SJCRH30 (cell line): ENCODE data around the gene FAM177B. TPM values are rescaled to one million over a fixed set of nuclear protein-coding genes. Genes with fewer than 3 reads are reported as not detected.

ENCODE experiments used
- DNase-seq, 2 experiments: peaks; one replicate each; pipeline ENCODE4 v3.0.0-alpha.2; 2015 to 2020
- H3K27ac ChIP-seq: fragments of 250-450 bp; sonication (Bioruptor Pico); 2 replicates; pipeline ENCODE4 v1.5.1; 2020; ENCODE audit warnings: mild to moderate bottlenecking, moderate library complexity
- H3K27me3 ChIP-seq: fragments of 250-450 bp; sonication (Bioruptor Pico); 2 replicates; pipeline ENCODE4 v1.5.1; 2020; ENCODE audit warnings: mild to moderate bottlenecking, moderate library complexity
- H3K36me3 ChIP-seq: fragments of 250-450 bp; sonication (Bioruptor Pico); 2 replicates; pipeline ENCODE4 v1.5.1; 2020; ENCODE audit warnings: mild to moderate bottlenecking, moderate library complexity
- H3K4me1 ChIP-seq: fragments of 250-450 bp; sonication (Bioruptor Pico); 2 replicates; pipeline ENCODE4 v1.5.1; 2020; ENCODE audit warnings: mild to moderate bottlenecking, moderate library complexity
- H3K4me3 ChIP-seq: fragments of 250-450 bp; sonication (Bioruptor Pico); 2 replicates; pipeline ENCODE4 v1.5.1; 2020; ENCODE audit warnings: mild to moderate bottlenecking, moderate library complexity
- H3K9me3 ChIP-seq: fragments of 250-450 bp; sonication (Bioruptor Pico); replicated peaks from 2 replicates; pipeline ENCODE4 v1.5.1; 2020; ENCODE audit warnings: mild to moderate bottlenecking, moderate library complexity
- total RNA-seq: library from RNA; depleted of rRNA; stranded (reverse); fragments of >200 nt; shearing (Covaris generic); gene quantifications from 2 replicates; pipeline ENCODE4 v1.2.3, GENCODE V29; 2014; rRNA removed

The FAM177B gene
- not detected in 2 replicates for total RNA-seq

DNA sequence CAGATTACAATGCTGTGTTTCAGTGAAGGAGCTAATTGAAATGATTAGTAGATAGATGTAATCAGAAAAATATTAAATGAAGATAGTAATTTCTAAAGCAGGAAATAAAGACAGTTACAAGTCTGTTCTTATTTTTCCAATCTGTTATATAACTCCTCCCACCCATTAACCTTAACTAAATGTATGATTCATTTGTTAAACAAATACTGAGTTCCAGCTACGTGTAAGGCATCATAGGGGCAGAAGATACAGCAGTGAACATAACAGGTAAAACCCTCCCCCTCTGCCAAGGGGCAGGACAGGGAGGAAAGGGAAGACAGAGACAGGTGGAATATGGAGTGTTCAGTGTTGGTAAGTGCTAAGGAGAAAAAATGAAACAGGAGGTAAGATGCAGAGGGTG is at the start of gene FAM177B:
TSS of gene FAM177B (plus strand) at position 231 of the 400 bp plus-strand sequence. CDS start 9,344 bp downstream, outside the sequence.
- no peaks in the 10 kb centered on the region for H3K9me3 ChIP-seq
- no peak within 1 kb of the TSS for H3K4me3 ChIP-seq
- no peaks in the 10 kb centered on the region for H3K4me1 ChIP-seq
- no peak within 1 kb of the TSS for H3K27ac ChIP-seq
- peaks cover 26% of the 10 kb centered on the region for H3K36me3 ChIP-seq
- no peak for DNase-seq
- no peaks in the 10 kb centered on the region for H3K27me3 ChIP-seq

DNA sequence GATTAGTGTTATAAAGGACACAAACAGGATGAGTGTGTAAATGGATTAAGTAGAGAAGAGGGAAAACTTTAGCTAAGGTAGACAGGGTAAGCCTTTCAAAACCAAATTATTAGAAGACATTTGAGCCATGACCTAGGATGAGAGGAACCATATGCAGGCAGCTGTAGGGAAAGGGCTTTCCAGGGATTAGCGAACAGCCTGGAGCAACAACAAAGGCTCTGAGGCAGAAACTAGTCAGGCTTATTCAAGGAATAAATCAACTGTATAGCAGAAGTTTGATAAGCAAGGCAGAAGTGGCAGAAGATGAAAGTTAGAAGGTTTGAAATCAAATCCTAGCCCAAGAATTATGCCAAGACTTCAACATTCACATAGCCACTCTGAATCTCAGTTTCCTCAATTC is 46.0 kb upstream of the FAM177B start:
- peaks cover 9% of the 10 kb centered on the region for H3K4me1 ChIP-seq
- H3K9me3 ChIP-seq: no peaks in the 10 kb centered on the region
- peak; percentile 45 to 76 for DNase-seq
- H3K27ac ChIP-seq: no peak overlapping the region
- H3K4me3 ChIP-seq: no peak overlapping the region
- H3K27me3 ChIP-seq: no peaks in the 10 kb centered on the region
- peaks cover 40% of the 10 kb centered on the region for H3K36me3 ChIP-seq

DNA sequence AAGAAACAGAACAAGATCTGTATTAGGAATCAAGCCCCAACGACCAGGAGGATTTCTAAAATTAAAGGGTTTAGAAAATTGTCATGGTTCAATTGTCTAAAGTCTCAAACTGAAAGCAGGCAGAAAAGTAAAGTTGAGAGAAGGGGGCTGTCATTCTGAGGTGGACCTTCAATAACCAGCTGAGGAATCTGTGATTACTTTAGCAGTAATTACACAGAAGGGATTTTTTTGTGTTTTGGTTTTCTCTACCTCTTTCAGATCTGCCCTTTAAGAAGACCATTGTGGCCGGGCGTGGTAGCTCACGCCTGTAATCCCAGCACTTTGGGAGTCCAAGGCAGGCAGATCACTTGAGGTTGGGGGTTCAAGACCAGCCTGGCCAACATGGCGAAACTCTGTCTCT is 42.1 kb upstream of the FAM177B start:
- peaks cover 34% of the 10 kb centered on the region for H3K36me3 ChIP-seq
- H3K27ac ChIP-seq: no peak overlapping the region
- H3K27me3 ChIP-seq: no peaks in the 10 kb centered on the region
- no peak overlapping the region for H3K4me3 ChIP-seq
- no peak for DNase-seq
- no peaks in the 10 kb centered on the region for H3K9me3 ChIP-seq
- H3K4me1 ChIP-seq: peaks cover 9% of the 10 kb centered on the region

DNA sequence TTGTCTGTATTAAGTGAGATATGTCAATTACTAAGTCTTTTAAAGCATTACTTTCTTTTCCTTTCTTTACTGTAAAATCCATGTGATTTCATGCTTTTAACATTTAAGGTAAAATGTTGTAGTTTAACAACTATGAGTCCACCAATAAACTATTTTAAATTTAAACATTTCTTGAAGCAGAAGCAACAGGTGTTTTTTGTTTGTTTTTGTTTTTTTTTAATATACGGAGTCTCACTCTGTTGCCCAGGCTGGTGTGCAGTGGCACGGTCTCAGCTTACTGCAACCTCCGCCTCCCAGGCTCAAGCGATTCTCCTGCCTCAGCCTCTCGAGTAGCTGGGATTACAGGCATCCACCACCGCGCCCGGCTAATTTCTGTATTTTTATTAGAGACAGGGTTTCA is 40.3 kb upstream of the FAM177B start:
- Histone ChIP-seq H3K36me3 (peaks cover 43% of the 10 kb centered on the region), H3K9me3 (no peaks in the 10 kb centered on the region), H3K27ac (no peak overlapping the region), H3K27me3 (no peaks in the 10 kb centered on the region), H3K4me3 (no peak overlapping the region), H3K4me1 (no peaks in the 10 kb centered on the region)
- DNase-seq: no peak

DNA sequence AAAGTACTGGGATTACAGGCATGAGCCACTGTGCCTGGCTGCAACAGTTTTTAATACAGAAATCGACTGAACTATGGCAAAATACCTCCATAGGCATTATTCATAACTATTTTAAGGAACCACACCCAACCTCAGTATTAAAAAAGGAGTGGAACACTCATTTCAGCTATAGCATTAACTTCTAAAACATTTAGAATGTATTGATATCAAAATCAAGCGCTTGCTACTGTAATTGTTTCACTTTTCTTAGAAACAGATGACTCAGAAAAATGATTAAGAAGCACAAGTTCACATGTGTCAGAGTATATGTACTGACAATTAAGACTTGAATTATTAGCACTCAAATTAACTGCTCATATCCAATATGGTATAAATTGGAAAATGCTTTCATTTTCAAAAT is 39.8 kb upstream of the FAM177B start:
- no peak for DNase-seq

DNA sequence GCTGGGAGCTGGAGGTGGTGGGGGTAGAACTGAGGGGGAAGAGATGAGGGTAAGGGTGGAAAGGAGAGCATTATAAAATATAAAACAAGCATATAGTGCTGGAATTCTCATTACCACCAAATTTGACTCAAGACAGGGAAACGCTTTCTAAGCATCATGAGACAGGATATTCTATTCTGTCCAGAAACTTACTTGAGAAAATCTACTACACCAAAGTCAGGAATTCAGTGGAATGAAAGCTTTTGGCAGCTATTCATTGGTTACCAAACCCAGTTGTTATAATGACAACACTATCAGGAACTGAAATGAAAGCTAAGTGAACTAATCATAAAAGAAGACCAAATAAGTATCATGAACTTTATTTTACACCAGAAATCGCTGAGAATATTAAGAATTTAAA is 39.2 kb upstream of the FAM177B start:
- Histone ChIP-seq H3K27me3 (no peaks in the 10 kb centered on the region), H3K36me3 (peaks cover 45% of the 10 kb centered on the region), H3K4me3 (no peak overlapping the region), H3K9me3 (no peaks in the 10 kb centered on the region), H3K27ac (no peak overlapping the region), H3K4me1 (no peaks in the 10 kb centered on the region)
- DNase-seq: no peak

More for the DNA sequence above, 39.8 kb upstream of the FAM177B start:
- Histone ChIP-seq H3K27me3 (no peaks in the 10 kb centered on the region), H3K9me3 (no peaks in the 10 kb centered on the region), H3K36me3 (peaks cover 42% of the 10 kb centered on the region), H3K4me3 (no peak overlapping the region), H3K4me1 (no peaks in the 10 kb centered on the region), H3K27ac (no peak overlapping the region)

DNA sequence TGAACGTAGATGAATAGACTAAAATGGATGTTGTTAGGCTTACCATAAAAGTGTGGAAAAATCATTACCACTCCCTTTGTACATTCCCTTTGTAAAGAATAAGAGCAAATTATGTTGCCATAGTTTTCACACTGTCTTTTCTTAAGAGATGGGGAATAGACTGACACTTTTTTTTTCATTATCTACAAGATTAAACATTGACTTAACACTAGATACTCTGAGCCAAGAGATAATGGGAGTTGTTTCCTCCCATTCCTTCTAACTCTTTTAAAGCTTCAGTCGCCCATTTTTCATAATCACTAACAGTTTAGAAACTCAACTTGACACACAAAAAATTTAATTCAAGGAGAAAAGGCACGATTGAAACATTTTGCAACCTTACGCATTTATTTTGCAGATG is 34.8 kb upstream of the FAM177B start:
- H3K27ac ChIP-seq: no peak overlapping the region
- H3K9me3 ChIP-seq: peaks cover 8% of the 10 kb centered on the region; the same call in 1 of the 2 replicates
- H3K36me3 ChIP-seq: peaks cover 60% of the 10 kb centered on the region
- H3K4me3 ChIP-seq: no peak overlapping the region
- DNase-seq: no peak
- no peaks in the 10 kb centered on the region for H3K27me3 ChIP-seq
- no peaks in the 10 kb centered on the region for H3K4me1 ChIP-seq

DNA sequence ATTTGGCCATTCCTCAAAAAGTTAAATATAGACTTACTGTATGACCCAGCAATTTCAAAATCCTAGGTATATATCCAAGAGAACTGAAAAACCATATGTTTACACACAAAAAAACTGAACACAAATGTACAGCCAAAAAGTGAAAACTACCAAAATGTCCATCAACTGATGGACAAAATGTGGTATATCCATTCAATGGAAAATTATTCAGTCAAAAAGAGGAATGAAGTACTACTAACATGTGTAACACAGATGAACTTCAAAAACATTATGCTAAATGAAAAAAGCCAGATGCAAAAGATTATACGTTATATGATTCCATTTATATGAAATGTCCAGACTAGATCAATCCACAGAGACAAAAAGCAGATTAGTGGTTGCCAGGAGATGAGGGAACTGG is 32.7 kb upstream of the FAM177B start:
- Histone ChIP-seq H3K4me3 (no peak overlapping the region), H3K9me3 (peaks cover 8% of the 10 kb centered on the region; the same call in 1 of the 2 replicates), H3K27ac (no peak overlapping the region), H3K27me3 (no peaks in the 10 kb centered on the region), H3K36me3 (peaks cover 53% of the 10 kb centered on the region), H3K4me1 (no peaks in the 10 kb centered on the region)
- no peak for DNase-seq

DNA sequence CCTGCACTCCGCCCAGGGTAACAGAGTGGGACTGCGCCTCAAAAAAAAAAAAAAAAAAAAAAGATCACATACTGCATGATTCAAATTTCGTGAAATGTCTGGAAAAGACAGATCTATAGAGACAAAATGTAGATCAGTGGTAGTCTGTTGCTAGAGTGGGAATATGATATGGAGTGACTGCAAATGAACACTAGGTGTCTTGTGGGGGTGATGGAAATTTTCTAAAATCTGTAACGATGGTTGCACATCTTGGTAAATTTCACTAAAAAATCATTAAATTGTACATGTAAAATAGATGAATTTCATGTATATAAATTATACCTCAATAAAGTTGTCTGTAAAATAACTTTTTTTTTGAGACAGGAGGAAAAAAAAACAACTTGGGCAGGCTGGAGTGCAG is 30.2 kb upstream of the FAM177B start:
- Histone ChIP-seq H3K4me3 (no peak overlapping the region), H3K27me3 (no peaks in the 10 kb centered on the region), H3K9me3 (peaks cover 8% of the 10 kb centered on the region; the same call in 1 of the 2 replicates), H3K27ac (no peak overlapping the region), H3K36me3 (peaks cover 33% of the 10 kb centered on the region), H3K4me1 (peaks cover 6% of the 10 kb centered on the region)
- no peak for DNase-seq

DNA sequence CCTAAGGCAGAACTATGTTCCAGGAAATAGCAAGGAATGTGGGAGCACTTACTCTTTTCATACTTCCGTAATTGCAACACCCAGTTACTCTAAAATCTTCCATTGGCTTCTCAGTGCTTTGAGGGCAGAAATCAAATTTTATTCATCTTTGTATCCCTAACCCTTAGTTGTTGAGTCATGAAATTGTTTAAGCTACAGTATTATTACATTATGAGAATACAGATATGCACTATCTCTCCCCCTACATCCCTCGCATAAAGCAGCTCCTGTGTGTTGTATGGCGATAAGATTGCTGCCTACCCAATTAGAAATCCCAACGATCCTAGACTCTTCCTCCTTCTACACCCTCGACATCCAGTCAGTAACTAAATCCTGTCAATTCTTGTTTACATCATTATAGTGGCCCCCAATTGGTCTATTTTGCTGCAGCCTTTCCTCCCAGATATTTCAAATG is 27.3 kb upstream of the FAM177B start:
- Histone ChIP-seq H3K4me3 (peak overlapping the region; percentile 87), H3K9me3 (no peaks in the 10 kb centered on the region; the same call in 1 of the 2 replicates), H3K4me1 (peaks cover 6% of the 10 kb centered on the region), H3K36me3 (peaks cover 9% of the 10 kb centered on the region), H3K27ac (peak overlapping the region; percentile 95), H3K27me3 (no peaks in the 10 kb centered on the region)
- no peak for DNase-seq

DNA sequence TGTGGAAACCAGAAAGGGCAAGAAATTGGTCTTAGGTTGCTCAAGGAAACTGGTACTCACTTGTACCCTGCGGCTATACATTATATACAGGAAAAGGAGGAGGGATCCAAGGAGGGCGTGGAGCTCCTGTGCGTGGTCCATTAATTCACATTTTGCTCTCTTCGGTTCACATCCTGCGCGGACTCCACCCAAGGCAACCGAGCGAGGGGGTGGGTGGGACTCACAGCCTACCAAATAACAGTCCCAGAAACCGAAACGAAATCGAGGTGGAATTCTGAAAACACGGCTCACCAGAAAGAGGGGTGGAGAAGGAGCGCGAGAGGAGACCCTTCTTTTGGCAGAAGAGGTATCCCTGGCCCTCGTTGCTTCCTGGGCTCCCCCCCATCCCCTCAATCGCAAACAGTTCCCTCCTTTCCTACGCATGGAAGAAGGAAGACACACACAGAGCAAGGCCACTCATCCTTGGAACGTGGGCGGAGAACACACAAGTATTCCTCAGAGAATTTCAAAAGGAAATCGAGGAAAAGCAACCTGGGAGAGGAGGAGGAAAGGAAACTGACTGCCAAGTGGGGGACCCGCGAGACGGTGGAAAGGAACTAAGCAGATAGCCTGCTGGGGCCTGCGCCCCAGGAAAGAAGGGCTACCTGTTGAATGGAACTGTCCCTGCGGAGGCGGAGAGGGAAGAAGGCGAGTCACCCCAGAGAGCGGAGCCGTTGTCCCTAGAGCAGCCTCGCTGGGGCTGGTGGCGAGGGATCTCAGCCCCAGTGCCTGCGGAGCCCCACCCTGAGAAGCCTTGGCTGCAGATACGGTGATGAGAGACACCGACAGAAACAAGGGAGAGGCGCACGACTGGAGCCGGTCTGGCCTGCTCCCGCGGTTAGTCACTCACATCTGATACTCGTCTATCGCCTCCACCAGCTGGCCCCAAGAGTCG is 25.4 kb upstream of the FAM177B start:
- Histone ChIP-seq H3K36me3 (peaks cover 7% of the 10 kb centered on the region), H3K4me1 (peaks cover 6% of the 10 kb centered on the region), H3K27ac (peak overlapping the region; percentile 95), H3K9me3 (no peaks in the 10 kb centered on the region), H3K27me3 (no peaks in the 10 kb centered on the region), H3K4me3 (peak overlapping the region; percentile 87)
- peak; percentile 77 to 84 for DNase-seq

DNA sequence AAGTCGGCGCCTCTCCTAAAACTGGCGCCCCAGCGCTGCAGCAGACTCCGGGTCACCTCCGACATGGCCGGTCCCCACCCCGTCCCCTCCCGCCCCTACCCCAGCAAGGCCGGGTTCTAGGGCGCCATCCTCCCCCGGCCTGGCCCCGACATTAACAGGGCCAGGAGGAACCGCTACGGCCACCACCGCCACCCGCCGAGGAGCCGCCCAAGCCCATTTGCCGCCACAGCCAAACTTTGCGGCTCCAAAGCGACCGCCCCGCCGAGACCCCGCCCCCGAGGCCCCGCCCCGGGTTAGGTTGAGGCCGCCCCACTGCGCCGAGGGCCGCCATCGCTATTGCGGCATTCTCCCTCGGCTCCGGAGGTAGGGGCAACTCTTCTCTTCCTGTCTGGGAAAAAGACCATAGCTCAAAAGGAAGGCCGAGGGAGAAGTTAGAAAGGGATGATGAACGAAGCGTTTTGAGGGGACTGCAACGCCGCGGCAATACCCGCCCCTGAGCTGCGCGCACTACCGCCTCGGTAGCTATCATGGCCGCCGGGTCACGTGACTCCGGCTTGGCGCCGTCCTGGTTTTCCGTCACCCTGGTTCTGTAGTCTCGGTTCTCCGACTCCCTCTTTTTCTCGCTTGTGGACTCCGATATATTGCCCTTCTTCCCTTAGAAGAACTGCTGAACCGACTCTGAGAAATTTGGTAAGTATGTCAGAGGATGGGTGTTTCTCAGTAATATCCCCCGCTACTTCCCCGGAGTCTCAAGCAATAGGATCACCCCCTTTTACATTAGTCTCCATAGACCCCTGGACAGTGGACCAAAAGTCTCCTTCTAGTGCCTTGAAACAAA is 24.5 kb upstream of the FAM177B start, which contains the start of the genes AIDA and BROX:
TSS of gene AIDA (minus strand) at position 239 of the 838 bp plus-strand sequence. CDS start at position 65, 174 bp downstream.
TSS of gene BROX (plus strand) at position 312 of the 838 bp plus-strand sequence. CDS start 3,136 bp downstream, outside the sequence.
- Histone ChIP-seq H3K4me1 (peaks cover 6% of the 10 kb centered on the region), H3K9me3 (no peaks in the 10 kb centered on the region), H3K27me3 (no peaks in the 10 kb centered on the region), H3K36me3 (peaks cover 15% of the 10 kb centered on the region), H3K27ac (peak within 1 kb of the TSS; percentile 95), H3K4me3 (peak within 1 kb of the TSS; percentile 87)
- DNase-seq: peak; percentile 94 to 95

DNA sequence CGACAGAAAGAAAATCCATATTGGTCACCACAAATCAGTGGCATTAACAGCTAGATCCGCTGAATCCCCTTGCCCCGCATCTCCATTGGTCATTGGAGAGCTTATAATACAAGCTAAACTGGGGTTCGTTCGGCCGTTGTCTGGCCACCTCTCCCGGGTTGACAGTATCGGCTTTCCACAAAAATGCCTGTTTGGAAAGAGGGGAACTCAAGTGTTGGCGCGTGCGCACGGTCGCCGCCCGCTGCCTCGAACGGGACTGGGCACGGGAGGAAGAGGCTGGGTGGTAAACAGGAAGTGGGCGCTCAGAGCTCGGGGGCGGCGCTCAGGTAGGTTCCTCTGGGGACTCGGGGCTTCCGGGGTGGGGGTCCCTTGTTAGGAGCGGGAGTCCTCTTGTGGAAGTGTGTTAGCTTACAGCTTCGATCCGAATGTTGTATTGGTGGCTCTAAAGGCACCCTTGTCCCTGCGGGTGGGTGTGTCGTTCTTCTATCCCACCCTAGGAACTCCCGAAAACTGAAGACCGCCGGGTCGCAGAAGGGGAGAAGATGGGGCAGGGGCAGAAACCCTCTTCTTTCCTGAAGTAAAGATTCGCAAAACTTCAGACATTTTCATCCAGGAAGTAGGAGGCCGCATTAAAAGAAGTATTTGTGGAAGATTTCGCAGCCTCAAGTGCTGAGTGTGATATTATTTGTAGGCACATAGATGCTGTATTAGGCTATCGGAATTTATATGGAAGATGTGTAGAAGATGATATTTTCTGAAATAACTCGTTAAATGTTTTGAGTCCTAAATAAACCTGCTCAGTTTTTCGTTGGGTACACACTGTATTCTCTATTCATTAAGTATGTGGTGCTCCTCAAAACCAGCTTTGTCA is 23.7 kb upstream of the FAM177B start:
- H3K4me1 ChIP-seq: peaks cover 6% of the 10 kb centered on the region
- no peaks in the 10 kb centered on the region for H3K9me3 ChIP-seq
- H3K27ac ChIP-seq: peak overlapping the region; percentile 95
- peaks cover 18% of the 10 kb centered on the region for H3K36me3 ChIP-seq
- H3K27me3 ChIP-seq: no peaks in the 10 kb centered on the region
- peak; percentile 97 to 98 for DNase-seq
- peak overlapping the region; percentile 87 for H3K4me3 ChIP-seq

DNA sequence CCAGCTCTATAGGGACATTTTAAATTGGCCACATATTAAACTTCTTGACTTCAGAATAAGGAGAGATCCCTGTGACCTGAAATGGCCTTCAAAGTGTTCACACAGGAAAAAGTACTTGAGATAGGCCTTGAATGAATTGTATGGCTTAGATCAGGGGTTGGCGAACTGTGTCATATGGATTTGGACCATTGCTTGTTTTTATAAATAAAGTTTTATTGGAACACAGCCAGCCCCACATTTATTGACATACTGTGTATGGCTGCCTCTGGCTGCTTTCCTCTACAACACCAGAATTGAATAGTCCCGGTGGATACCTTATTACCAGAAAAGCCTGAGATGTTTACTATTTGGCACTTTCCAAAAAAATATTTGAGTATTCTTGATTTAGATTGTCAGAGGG is 20.6 kb upstream of the FAM177B start:
- no peak overlapping the region for H3K27ac ChIP-seq
- no peaks in the 10 kb centered on the region for H3K4me1 ChIP-seq

More for the DNA sequence above, 20.6 kb upstream of the FAM177B start:
- Histone ChIP-seq H3K9me3 (no peaks in the 10 kb centered on the region), H3K36me3 (peaks cover 40% of the 10 kb centered on the region), H3K4me3 (no peak overlapping the region), H3K27me3 (no peaks in the 10 kb centered on the region)
- no peak for DNase-seq
